Astrocyte (in vitro differentiated cells and primary cell): ENCODE results near the gene QSER1. TPM values are rescaled to one million over a fixed set of nuclear protein-coding genes. Genes with fewer than 3 reads are reported as not detected.

Experiments
- DNase-seq: peaks from one replicate; pipeline ENCODE4 v3.0.0-alpha.2; 2010; ENCODE audit warnings: low read depth
- FAIRE-seq: peaks from 2 replicates; lab custom pipeline; 2011; peaks lifted over from hg19 to GRCh38; lab: Jason Lieb, UNC
- H2AFZ ChIP-seq: 2 replicates; pipeline ENCODE4 v1.6.0; 2012; ENCODE audit warnings: low read depth, low read length, inconsistent platforms
- H3K27ac ChIP-seq: 2 replicates; pipeline ENCODE4 v1.5.1; 2011; ENCODE audit warnings: low read depth, low read length, inconsistent platforms
- H3K27me3 ChIP-seq: 2 replicates; pipeline ENCODE4 v1.6.0; 2011; ENCODE audit warnings: low read length, inconsistent platforms; ENCODE audit not compliant: insufficient read depth
- H3K36me3 ChIP-seq: 2 replicates; pipeline ENCODE4 v1.5.1; 2011; ENCODE audit warnings: low read length, inconsistent platforms; ENCODE audit not compliant: insufficient read depth
- H3K4me1 ChIP-seq: 2 replicates; pipeline ENCODE4 v1.5.1; 2011; ENCODE audit warnings: low read length, inconsistent platforms; ENCODE audit not compliant: insufficient read depth
- H3K4me2 ChIP-seq: 2 replicates; pipeline ENCODE4 v1.6.0; 2012; ENCODE audit warnings: low read length, inconsistent platforms
- H3K4me3 ChIP-seq: 2 replicates; pipeline ENCODE4 v1.5.1; 2011; ENCODE audit warnings: low read depth, mild to moderate bottlenecking, low read length, inconsistent platforms; ENCODE audit not compliant: insufficient read depth
- H3K79me2 ChIP-seq: 2 replicates; pipeline ENCODE4 v1.6.0; 2012; ENCODE audit warnings: mild to moderate bottlenecking, low read length, inconsistent platforms; ENCODE audit not compliant: insufficient read depth
- H3K9ac ChIP-seq: 2 replicates; pipeline ENCODE4 v1.6.0; 2012; ENCODE audit warnings: mild to moderate bottlenecking, low read length, inconsistent platforms
- H3K9me3 ChIP-seq: 2 replicates; pipeline ENCODE4 v1.5.1; 2012; ENCODE audit warnings: low read depth, mild to moderate bottlenecking, low read length, inconsistent platforms; ENCODE audit not compliant: insufficient read depth
- H4K20me1 ChIP-seq: 2 replicates; pipeline ENCODE4 v1.6.0; 2012; ENCODE audit warnings: low read length, inconsistent platforms; ENCODE audit not compliant: insufficient read depth
- H3K27ac Mint-ChIP-seq: one replicate; pipeline ENCODE4 v1.8.0; 2021; ENCODE audit warnings: mild to moderate bottlenecking, mixed read lengths; ENCODE audit not compliant: unreplicated experiment
- H3K27me3 Mint-ChIP-seq: one replicate; pipeline ENCODE4 v1.8.0; 2021; ENCODE audit warnings: low read depth, mixed read lengths; ENCODE audit not compliant: unreplicated experiment
- H3K36me3 Mint-ChIP-seq: one replicate; pipeline ENCODE4 v1.8.0; 2021; ENCODE audit warnings: low read depth, mixed read lengths; ENCODE audit not compliant: unreplicated experiment
- H3K4me1 Mint-ChIP-seq: one replicate; pipeline ENCODE4 v1.8.0; 2021; ENCODE audit warnings: low read depth, mixed read lengths; ENCODE audit not compliant: unreplicated experiment
- H3K4me3 Mint-ChIP-seq: one replicate; pipeline ENCODE4 v1.8.0; 2021; ENCODE audit warnings: mild to moderate bottlenecking, moderate library complexity, mixed read lengths; ENCODE audit not compliant: unreplicated experiment
- H3K9me3 Mint-ChIP-seq: one replicate; pipeline ENCODE4 v1.8.0; 2021; ENCODE audit warnings: mild to moderate bottlenecking, mixed read lengths; ENCODE audit not compliant: unreplicated experiment
- EZH2 ChIP-seq: IDR thresholded peaks from 2 replicates; pipeline ENCODE4 v1.6.1; 2012; ENCODE audit warnings: mild to moderate bottlenecking, low read length, inconsistent platforms; ENCODE audit not compliant: insufficient read depth
- total RNA-seq: library from RNA; stranded (reverse); gene quantifications from 2 replicates; pipeline ENCODE4 v1.2.1, GENCODE V29; 2021
- TF ChIP-seq, protein P1 (sequence below): IDR thresholded peaks from 2 replicates; pipeline ENCODE4 v1.5.1; 2011; ENCODE audit warnings: low read depth, mild to moderate bottlenecking, inconsistent platforms, low read length, moderate library complexity; ENCODE audit not compliant: insufficient read depth

The QSER1 gene
- total RNA-seq, 1 donor from 2014 or later: 35.7 TPM

DNA sequence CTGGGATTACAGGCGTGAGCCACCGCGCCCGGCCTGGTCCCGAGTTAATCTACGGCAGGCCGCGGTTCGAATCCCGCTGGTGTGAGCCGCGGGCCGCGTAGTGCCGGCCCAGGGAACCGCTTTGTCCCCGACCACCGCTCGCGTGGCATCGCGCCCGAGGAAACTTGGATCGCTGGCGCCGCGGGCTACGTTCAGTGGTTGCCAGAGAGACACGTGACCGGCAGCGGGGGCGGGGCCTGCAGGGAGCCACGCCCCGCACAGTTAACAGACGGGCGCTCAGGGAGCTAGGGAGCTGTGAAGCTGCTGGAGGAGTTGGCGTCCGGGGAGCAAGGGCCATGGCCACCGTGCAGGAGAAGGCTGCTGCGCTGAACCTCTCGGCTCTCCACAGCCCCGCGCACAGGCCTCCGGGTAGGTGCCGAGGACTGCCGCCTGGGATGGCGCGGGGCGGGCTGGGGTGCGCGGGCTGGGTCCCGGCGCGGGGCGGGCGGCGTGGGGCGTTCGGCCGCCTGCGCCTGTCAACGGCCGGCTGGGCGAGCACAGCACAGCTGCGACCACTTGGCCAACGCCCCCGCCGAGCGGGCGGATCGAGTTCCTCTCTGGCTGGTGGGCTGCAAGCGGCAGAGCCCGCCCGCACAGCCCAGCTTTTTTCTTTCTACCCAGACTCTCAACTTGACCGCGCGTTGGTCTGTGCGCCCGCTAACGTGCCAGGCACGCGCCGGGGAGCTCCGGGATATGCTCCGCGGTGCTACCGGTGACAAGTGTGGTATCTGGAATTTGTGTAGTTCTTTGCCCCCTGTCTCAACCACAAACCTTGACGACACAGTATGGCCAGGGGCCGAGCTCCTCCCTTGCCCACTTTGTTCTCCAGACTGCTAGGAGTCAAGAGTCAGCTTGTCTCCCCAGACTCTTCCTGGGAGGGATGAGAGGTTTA, 123.3 kb downstream of the QSER1 start, which contains the start of gene DEPDC7:
Gene DEPDC7, plus strand, starts transcription at position 258 of the 931 bp plus-strand sequence. Its CDS starts 78 bp downstream, at position 336.
- Histone ChIP-seq H3K4me1 (peaks cover 12% of the 10 kb centered on the region), H3K79me2 (peaks cover 6% of the 10 kb centered on the region), H3K9me3 (no peaks in the 10 kb centered on the region), H3K27ac (no peak within 1 kb of the TSS), H3K4me2 (peak within 1 kb of the TSS; percentile 89), H3K4me3 (peak within 1 kb of the TSS; percentile 68), H4K20me1 (no peaks in the 10 kb centered on the region), H3K9ac (peak within 1 kb of the TSS; percentile 69), H3K27me3 (no peaks in the 10 kb centered on the region), H2AFZ (peak within 1 kb of the TSS; percentile 86), H3K36me3 (no peaks in the 10 kb centered on the region)
- peak within 1 kb of the TSS; percentile 59 for H3K27ac Mint-ChIP-seq
- peak; percentile 72 for DNase-seq
- peaks cover 9% of the 10 kb centered on the region for H3K4me1 Mint-ChIP-seq
- H3K4me3 Mint-ChIP-seq: peak within 1 kb of the TSS; percentile 90
- H3K9me3 Mint-ChIP-seq: peaks cover 5% of the 10 kb centered on the region
- no peaks in the 10 kb centered on the region for H3K36me3 Mint-ChIP-seq
- peaks cover 8% of the 10 kb centered on the region for H3K27me3 Mint-ChIP-seq
- TF ChIP-seq, protein P1, sequence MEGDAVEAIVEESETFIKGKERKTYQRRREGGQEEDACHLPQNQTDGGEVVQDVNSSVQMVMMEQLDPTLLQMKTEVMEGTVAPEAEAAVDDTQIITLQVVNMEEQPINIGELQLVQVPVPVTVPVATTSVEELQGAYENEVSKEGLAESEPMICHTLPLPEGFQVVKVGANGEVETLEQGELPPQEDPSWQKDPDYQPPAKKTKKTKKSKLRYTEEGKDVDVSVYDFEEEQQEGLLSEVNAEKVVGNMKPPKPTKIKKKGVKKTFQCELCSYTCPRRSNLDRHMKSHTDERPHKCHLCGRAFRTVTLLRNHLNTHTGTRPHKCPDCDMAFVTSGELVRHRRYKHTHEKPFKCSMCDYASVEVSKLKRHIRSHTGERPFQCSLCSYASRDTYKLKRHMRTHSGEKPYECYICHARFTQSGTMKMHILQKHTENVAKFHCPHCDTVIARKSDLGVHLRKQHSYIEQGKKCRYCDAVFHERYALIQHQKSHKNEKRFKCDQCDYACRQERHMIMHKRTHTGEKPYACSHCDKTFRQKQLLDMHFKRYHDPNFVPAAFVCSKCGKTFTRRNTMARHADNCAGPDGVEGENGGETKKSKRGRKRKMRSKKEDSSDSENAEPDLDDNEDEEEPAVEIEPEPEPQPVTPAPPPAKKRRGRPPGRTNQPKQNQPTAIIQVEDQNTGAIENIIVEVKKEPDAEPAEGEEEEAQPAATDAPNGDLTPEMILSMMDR: no peak
- no peak for TF ChIP-seq EZH2
- FAIRE-seq: no peak

DNA sequence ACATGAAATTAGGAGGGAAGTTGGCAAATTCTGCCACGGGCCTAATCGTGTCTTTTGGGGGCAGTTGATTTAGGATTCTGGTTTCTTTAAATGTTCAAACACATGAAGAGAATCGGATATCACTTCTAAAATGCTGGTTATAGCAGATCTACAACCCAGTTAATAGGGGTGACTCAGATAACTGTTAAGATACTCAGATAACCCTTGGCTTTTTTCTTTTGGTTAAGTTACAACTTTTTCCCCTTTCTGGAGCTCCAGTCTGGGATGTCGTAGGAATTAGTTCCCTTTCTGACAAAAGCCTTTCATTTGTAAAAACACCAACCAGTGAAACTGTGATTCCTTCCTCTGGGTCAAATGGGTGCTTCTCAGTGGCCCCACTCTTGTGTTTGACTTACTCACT, 124.0 kb downstream of the QSER1 start:
- no peak overlapping the region for H2AFZ ChIP-seq
- peaks cover 5% of the 10 kb centered on the region for H3K9me3 Mint-ChIP-seq
- peak overlapping the region; percentile 69 for H3K9ac ChIP-seq

More for the DNA sequence above, 124.0 kb downstream of the QSER1 start:
- no peak for FAIRE-seq
- Mint-ChIP-seq H3K4me3 (peak overlapping the region; percentile 90), H3K36me3 (no peaks in the 10 kb centered on the region), H3K4me1 (peaks cover 5% of the 10 kb centered on the region), H3K27me3 (peaks cover 8% of the 10 kb centered on the region), H3K27ac (peak overlapping the region; percentile 59)
- H3K27me3 ChIP-seq: no peaks in the 10 kb centered on the region
- H3K4me1 ChIP-seq: peaks cover 10% of the 10 kb centered on the region
- no peaks in the 10 kb centered on the region for H3K36me3 ChIP-seq
- no peaks in the 10 kb centered on the region for H4K20me1 ChIP-seq
- TF ChIP-seq, protein P1: no peak
- TF ChIP-seq EZH2: no peak
- DNase-seq: no peak
- no peak overlapping the region for H3K27ac ChIP-seq
- H3K79me2 ChIP-seq: peaks cover 6% of the 10 kb centered on the region
- H3K4me2 ChIP-seq: peak overlapping the region; percentile 89
- peak overlapping the region; percentile 68 for H3K4me3 ChIP-seq
- H3K9me3 ChIP-seq: no peaks in the 10 kb centered on the region
